ENCODE results near the gene PDZD2.

- TF ChIP-seq CTCF (conservative IDR thresholded peaks at IDR 0.05; ENCODE audit: low read length) (no peak), EZH2phosphoT487 (IDR thresholded peaks at IDR 0.05; ENCODE audit: borderline replicate concordance) (no peak)
Observed at GRCh38 chr5:31711935-31712592, 73.1 kb downstream of the PDZD2 start.

Measured in Loucy (cell line).